Left ventricle myocardium inferior (tissue), 1 donor: ENCODE data around the gene FOCAD. TPM values are rescaled to one million over a fixed set of nuclear protein-coding genes. Genes with fewer than 3 reads are reported as not detected.
A peak's percentile ranks its signal among the peaks of the same experiment; 100 is the strongest.

Experiments
- DNase-seq: peaks from one replicate; pipeline ENCODE4 v3.0.0-alpha.2; 2020
- H3K27ac ChIP-seq: fragments of 200-600 bp; replicated peaks from 2 replicates; pipeline ENCODE4 v1.8.0; 2021
- H3K27me3 ChIP-seq: fragments of 200-600 bp; 2 replicates; pipeline ENCODE4 v1.8.0; 2021; ENCODE audit warnings: low read depth
- H3K36me3 ChIP-seq: fragments of 200-600 bp; 2 replicates; pipeline ENCODE4 v1.8.0; 2021
- H3K4me1 ChIP-seq: fragments of 200-600 bp; 2 replicates; pipeline ENCODE4 v1.8.0; 2021
- H3K4me3 ChIP-seq: fragments of 200-600 bp; 2 replicates; pipeline ENCODE4 v1.8.0; 2021; ENCODE audit warnings: mild to moderate bottlenecking, moderate library complexity
- H3K9me3 ChIP-seq: fragments of 200-600 bp; replicated peaks from 2 replicates; pipeline ENCODE4 v1.8.0; 2021
- intact Hi-C: fragments of 100-400 bp; cut with micrococcal nuclease; formaldehyde crosslinking; loops from one replicate; pipeline ENCODE4 v1.11.0; 2022
- total RNA-seq: library from RNA; stranded (reverse); fragmentation: NEBNext Ultra II Directional; extraction: Animal tissue kit (Norgen Biotek cat#: 25700); gene quantifications from one replicate; pipeline ENCODE4 v1.2.1, GENCODE V29; 2021
- TF ChIP-seq, protein P1 (sequence below): fragments of 200-600 bp; IDR thresholded peaks from 2 replicates; pipeline ENCODE4 v1.8.0; 2021; ENCODE audit warnings: antibody characterized with exemption, mild to moderate bottlenecking, borderline replicate concordance
- donor health status: DM: no; HTN: yes; CAD: no; lungs with severe emphysema.

FOCAD gene
- total RNA-seq, 1 donor from 2014 or later: 29.0 TPM

DNA sequence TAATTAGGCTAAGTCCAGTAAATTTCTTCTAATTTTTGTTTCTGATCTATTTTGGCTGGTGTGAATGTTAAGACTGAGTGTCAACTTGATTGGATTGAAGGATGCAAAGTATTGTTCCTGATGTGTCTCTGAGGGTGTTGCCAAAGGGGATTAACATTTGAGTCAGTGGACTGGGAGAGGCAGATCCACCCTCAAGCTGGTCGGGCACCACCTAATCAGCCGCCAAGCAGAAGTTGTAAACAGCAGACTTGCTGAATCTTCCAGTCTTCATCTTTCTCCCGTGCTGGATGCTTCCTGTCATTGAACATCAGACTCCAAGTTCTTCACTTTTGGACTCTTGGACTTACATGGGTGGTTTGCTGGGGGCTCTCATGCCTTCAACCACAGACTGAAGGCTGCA, 40.4 kb upstream of the FOCAD start:
- TF ChIP-seq, protein P1, sequence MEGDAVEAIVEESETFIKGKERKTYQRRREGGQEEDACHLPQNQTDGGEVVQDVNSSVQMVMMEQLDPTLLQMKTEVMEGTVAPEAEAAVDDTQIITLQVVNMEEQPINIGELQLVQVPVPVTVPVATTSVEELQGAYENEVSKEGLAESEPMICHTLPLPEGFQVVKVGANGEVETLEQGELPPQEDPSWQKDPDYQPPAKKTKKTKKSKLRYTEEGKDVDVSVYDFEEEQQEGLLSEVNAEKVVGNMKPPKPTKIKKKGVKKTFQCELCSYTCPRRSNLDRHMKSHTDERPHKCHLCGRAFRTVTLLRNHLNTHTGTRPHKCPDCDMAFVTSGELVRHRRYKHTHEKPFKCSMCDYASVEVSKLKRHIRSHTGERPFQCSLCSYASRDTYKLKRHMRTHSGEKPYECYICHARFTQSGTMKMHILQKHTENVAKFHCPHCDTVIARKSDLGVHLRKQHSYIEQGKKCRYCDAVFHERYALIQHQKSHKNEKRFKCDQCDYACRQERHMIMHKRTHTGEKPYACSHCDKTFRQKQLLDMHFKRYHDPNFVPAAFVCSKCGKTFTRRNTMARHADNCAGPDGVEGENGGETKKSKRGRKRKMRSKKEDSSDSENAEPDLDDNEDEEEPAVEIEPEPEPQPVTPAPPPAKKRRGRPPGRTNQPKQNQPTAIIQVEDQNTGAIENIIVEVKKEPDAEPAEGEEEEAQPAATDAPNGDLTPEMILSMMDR: no peak
- H3K4me3 ChIP-seq: no peak overlapping the region
- no peaks in the 10 kb centered on the region for H3K36me3 ChIP-seq
- no peak overlapping the region for H3K27ac ChIP-seq
- no peak for DNase-seq
- no peaks in the 10 kb centered on the region for H3K27me3 ChIP-seq
- H3K9me3 ChIP-seq: no peaks in the 10 kb centered on the region
- intact Hi-C loops: no loop called here
- peaks cover 17% of the 10 kb centered on the region for H3K4me1 ChIP-seq

DNA sequence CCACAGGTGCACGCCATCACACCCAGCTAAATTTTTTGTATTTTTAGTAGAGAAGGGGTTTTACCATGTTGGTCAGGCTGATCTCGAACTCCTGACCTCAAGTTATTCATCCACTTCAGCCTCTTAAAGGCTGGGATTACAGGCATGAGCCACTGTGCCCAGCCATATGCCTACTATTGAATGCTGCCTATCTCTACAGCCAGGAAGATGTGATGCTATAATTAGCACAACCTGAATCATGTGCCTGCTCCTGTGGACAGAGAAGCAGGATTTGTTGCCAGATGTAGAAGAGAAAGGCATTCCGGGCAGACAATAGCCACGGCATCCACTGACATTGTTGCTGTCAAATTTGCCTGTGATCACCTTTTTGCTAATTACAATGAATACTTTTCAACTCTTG, 37.4 kb upstream of the FOCAD start:
- Histone ChIP-seq H3K9me3 (no peaks in the 10 kb centered on the region), H3K36me3 (no peaks in the 10 kb centered on the region), H3K27ac (peak overlapping the region; percentile 39), H3K4me1 (peaks cover 11% of the 10 kb centered on the region), H3K4me3 (no peak overlapping the region), H3K27me3 (no peaks in the 10 kb centered on the region)
- TF ChIP-seq, protein P1: no peak
- no peak for DNase-seq
- intact Hi-C loops: no loop called here

GRCh38 chr9:20649381-20649780, 34.7 kb upstream of the FOCAD start:
- Histone ChIP-seq H3K27me3 (no peaks in the 10 kb centered on the region), H3K36me3 (no peaks in the 10 kb centered on the region), H3K27ac (no peak overlapping the region), H3K4me1 (peaks cover 11% of the 10 kb centered on the region), H3K9me3 (no peaks in the 10 kb centered on the region), H3K4me3 (no peak overlapping the region)
- TF ChIP-seq, protein P1: no peak
- intact Hi-C loops: no loop called here
- DNase-seq: no peak

DNA sequence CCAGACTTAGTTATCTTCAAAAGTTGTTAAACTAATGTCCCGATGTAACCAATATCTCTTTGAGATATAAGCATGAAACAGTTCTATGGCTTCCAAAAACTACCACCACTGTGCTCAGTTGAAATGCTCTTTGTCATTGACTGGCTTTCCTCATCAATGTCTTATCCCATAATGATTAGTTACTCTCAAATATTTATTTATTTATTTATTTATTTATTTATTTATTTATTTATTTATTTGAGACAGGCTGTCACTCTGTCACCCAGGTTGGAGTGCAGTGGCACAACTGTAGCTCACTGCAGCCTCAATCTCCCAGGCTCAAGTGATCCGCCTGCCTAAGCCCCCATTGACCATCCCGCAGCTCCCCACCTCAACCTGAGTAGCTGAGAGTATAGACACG, 33.7 kb upstream of the FOCAD start:
- Histone ChIP-seq H3K36me3 (no peaks in the 10 kb centered on the region), H3K27ac (no peak overlapping the region), H3K4me3 (no peak overlapping the region), H3K9me3 (no peaks in the 10 kb centered on the region), H3K27me3 (no peaks in the 10 kb centered on the region), H3K4me1 (peaks cover 11% of the 10 kb centered on the region)
- DNase-seq: no peak
- intact Hi-C loops: no loop called here
- TF ChIP-seq, protein P1: no peak

- intact Hi-C loops: no loop called here
- Histone ChIP-seq H3K4me3 (no peak overlapping the region), H3K27ac (no peak overlapping the region), H3K4me1 (peaks cover 11% of the 10 kb centered on the region), H3K9me3 (no peaks in the 10 kb centered on the region), H3K27me3 (no peaks in the 10 kb centered on the region), H3K36me3 (no peaks in the 10 kb centered on the region)
- DNase-seq: no peak
- TF ChIP-seq, protein P1: no peak
Observed at GRCh38 chr9:20650750-20651299, 33.2 kb upstream of the FOCAD start.
